GM23338 (cell line): ENCODE measurements around the gene SMYD3. TPM values are rescaled to one million over a fixed set of nuclear protein-coding genes. Genes with fewer than 3 reads are reported as not detected.

Source experiments
- ATAC-seq: fragments of 200-7000 bp; cut with Tn5 transposase; 3 replicates; pipeline ENCODE4 v1.9.1; 2020
- DNase-seq: peaks from one replicate; pipeline ENCODE4 v3.0.0-alpha.2; 2015; ENCODE audit warnings: low spot score
- H2AFZ ChIP-seq: fragments of 200-600 bp; sonication (generic); 2 replicates; pipeline ENCODE4 v1.8.0; 2016; ENCODE audit warnings: antibody characterized with exemption, mild to moderate bottlenecking, moderate library complexity
- H3F3A ChIP-seq: fragments of 200-600 bp; sonication (generic); replicated peaks from 2 replicates; pipeline ENCODE4 v1.8.0; 2017; ENCODE audit warnings: antibody characterized with exemption, mixed run types, low read depth
- H3K27ac ChIP-seq: fragments of 200-600 bp; sonication (generic); 2 replicates; pipeline ENCODE4 v1.6.1; 2016; ENCODE audit warnings: low read depth
- H3K27me3 ChIP-seq: fragments of 200-600 bp; sonication (generic); 2 replicates; pipeline ENCODE4 v1.8.0; 2016; ENCODE audit warnings: mild to moderate bottlenecking, mixed run types, moderate library complexity; ENCODE audit not compliant: insufficient read depth
- H3K36me3 ChIP-seq: fragments of 200-600 bp; sonication (generic); 2 replicates; pipeline ENCODE4 v1.8.0; 2016; ENCODE audit warnings: mild to moderate bottlenecking; ENCODE audit not compliant: insufficient read depth
- H3K4me1 ChIP-seq: fragments of 200-600 bp; sonication (generic); 2 replicates; pipeline ENCODE4 v1.8.0; 2016; ENCODE audit warnings: mild to moderate bottlenecking, moderate library complexity; ENCODE audit not compliant: insufficient read depth
- H3K4me2 ChIP-seq: fragments of 200-600 bp; sonication (generic); 2 replicates; pipeline ENCODE4 v1.7.1; 2017; ENCODE audit warnings: mixed run types
- H3K4me3 ChIP-seq: fragments of 200-600 bp; sonication (generic); 2 replicates; pipeline ENCODE4 v1.6.1; 2016; ENCODE audit warnings: mixed run types
- H3K79me2 ChIP-seq: fragments of 200-600 bp; sonication (generic); replicated peaks from 2 replicates; pipeline ENCODE4 v1.8.0; 2017; ENCODE audit warnings: mild to moderate bottlenecking; ENCODE audit not compliant: insufficient read depth
- H3K9me2 ChIP-seq: fragments of 200-600 bp; sonication (generic); 2 replicates; pipeline ENCODE4 v1.8.0; 2017; ENCODE audit not compliant: insufficient read depth
- H4K20me1 ChIP-seq: fragments of 200-600 bp; sonication (generic); replicated peaks from 2 replicates; pipeline ENCODE4 v1.8.0; 2017; ENCODE audit warnings: mild to moderate bottlenecking; ENCODE audit not compliant: insufficient read depth
- H3K27ac Mint-ChIP-seq: 2 replicates; pipeline ENCODE4 v1.8.0; 2020; ENCODE audit warnings: inconsistent platforms, mild to moderate bottlenecking, moderate library complexity, mixed read lengths
- H3K27me3 Mint-ChIP-seq: 3 replicates; pipeline ENCODE4 v1.8.0; 2022; ENCODE audit warnings: low read depth, mild to moderate bottlenecking, moderate library complexity, mixed read lengths, inconsistent platforms; ENCODE audit not compliant: insufficient read depth, poor library complexity
- H3K36me3 Mint-ChIP-seq: 3 replicates; pipeline ENCODE4 v1.8.0; 2021; ENCODE audit warnings: low read depth, mild to moderate bottlenecking, inconsistent platforms, moderate library complexity, mixed read lengths
- H3K4me1 Mint-ChIP-seq: 3 replicates; pipeline ENCODE4 v1.8.0; 2020; ENCODE audit warnings: mild to moderate bottlenecking, inconsistent platforms, mixed read lengths
- H3K4me3 Mint-ChIP-seq: 3 replicates; pipeline ENCODE4 v1.8.0; 2021; ENCODE audit warnings: moderate library complexity, mild to moderate bottlenecking, inconsistent platforms, mixed read lengths
- H3K9me3 Mint-ChIP-seq: 3 replicates; pipeline ENCODE4 v1.8.0; 2020; ENCODE audit warnings: moderate library complexity, mild to moderate bottlenecking, inconsistent platforms, mixed read lengths
- CREB1 ChIP-seq: fragments of 250-450 bp; sonication (Bioruptor Pico); IDR thresholded peaks from 2 replicates; pipeline ENCODE4 v1.5.0; 2020; ENCODE audit warnings: low read depth, mild to moderate bottlenecking, moderate library complexity
- CTCF ChIP-seq, 2 experiments: fragments of 200-600 bp in 1 of 2; sonication (generic) in 1 of 2; conservative IDR thresholded peaks; 2 replicates each; pipeline versions ENCODE4 v1.5.1 to v1.6.1; 2016 to 2017; ENCODE audit warnings: antibody characterized with exemption in 2 of 2, low read depth in 2 of 2, mild to moderate bottlenecking in 2 of 2, moderate library complexity in 1 of 2
- EZH2 ChIP-seq: fragments of 200-600 bp; sonication (generic); IDR thresholded peaks from one replicate; pipeline ENCODE4 v1.8.0; 2017; ENCODE audit warnings: antibody characterized with exemption, mild to moderate bottlenecking, low read depth; ENCODE audit not compliant: unreplicated experiment
- EZH2phosphoT487 ChIP-seq: fragments of 200-600 bp; sonication (generic); IDR thresholded peaks from one replicate; pipeline ENCODE4 v1.8.1; 2018; ENCODE audit warnings: antibody characterized with exemption; ENCODE audit not compliant: unreplicated experiment
- JUNB ChIP-seq: IDR thresholded peaks from one replicate; pipeline ENCODE4 v1.6.1; 2016; ENCODE audit warnings: antibody characterized with exemption; ENCODE audit not compliant: unreplicated experiment
- NANOG ChIP-seq: IDR thresholded peaks from 2 replicates; pipeline ENCODE4 v1.6.1; 2016; ENCODE audit warnings: antibody characterized with exemption, borderline replicate concordance
- POLR2AphosphoS5 ChIP-seq: IDR thresholded peaks from 2 replicates; pipeline ENCODE4 v1.6.1; 2016; ENCODE audit warnings: antibody characterized with exemption, low read depth
- REST ChIP-seq: IDR thresholded peaks from one replicate; pipeline ENCODE4 v1.6.1; 2018; ENCODE audit warnings: antibody characterized with exemption; ENCODE audit not compliant: unreplicated experiment
- STAT1 ChIP-seq: IDR thresholded peaks from one replicate; pipeline ENCODE4 v1.6.1; 2016; ENCODE audit warnings: antibody characterized with exemption; ENCODE audit not compliant: unreplicated experiment
- ZNF114 ChIP-seq: fragments of 250-450 bp; sonication (Bioruptor Pico); IDR thresholded peaks from 2 replicates; pipeline ENCODE4 v1.5.0; 2020; ENCODE audit warnings: mild to moderate bottlenecking, moderate library complexity
- ZNF331 ChIP-seq: fragments of 250-450 bp; sonication (Bioruptor Pico); IDR thresholded peaks from 2 replicates; pipeline ENCODE4 v1.5.0; 2020; ENCODE audit warnings: low read depth, mild to moderate bottlenecking, moderate library complexity
- polyA plus RNA-seq: library from polyadenylated mRNA; unstranded; fragments of >200 nt; fragmentation: Nextera tagmentation; extraction: Ambion mirVana; gene quantifications from 2 replicates; pipeline ENCODE4 v1.2.1, GENCODE V29; 2016
- total RNA-seq: library from RNA; depleted of rRNA; stranded (reverse); fragments of >200 nt; shearing (Covaris generic); gene quantifications from 2 replicates; pipeline ENCODE4 v1.2.3, GENCODE V29; 2014
- TF ChIP-seq, protein P1 (sequence below): IDR thresholded peaks from 2 replicates; pipeline ENCODE4 v1.6.1; 2016; ENCODE audit warnings: antibody characterized with exemption
- TF ChIP-seq, protein P2 (sequence below): fragments of 250-450 bp; sonication (Bioruptor Pico); IDR thresholded peaks from 2 replicates; pipeline ENCODE4 v1.5.0; 2020; ENCODE audit warnings: mild to moderate bottlenecking, moderate library complexity

SMYD3 gene
- total and polyA plus RNA-seq, 2 experiments from 2014 or later, result 31.8 to 34.4 TPM

GRCh38 chr1:246434335-246434734 is 72.7 kb downstream of the SMYD3 start:
- TF ChIP-seq, protein P1, sequence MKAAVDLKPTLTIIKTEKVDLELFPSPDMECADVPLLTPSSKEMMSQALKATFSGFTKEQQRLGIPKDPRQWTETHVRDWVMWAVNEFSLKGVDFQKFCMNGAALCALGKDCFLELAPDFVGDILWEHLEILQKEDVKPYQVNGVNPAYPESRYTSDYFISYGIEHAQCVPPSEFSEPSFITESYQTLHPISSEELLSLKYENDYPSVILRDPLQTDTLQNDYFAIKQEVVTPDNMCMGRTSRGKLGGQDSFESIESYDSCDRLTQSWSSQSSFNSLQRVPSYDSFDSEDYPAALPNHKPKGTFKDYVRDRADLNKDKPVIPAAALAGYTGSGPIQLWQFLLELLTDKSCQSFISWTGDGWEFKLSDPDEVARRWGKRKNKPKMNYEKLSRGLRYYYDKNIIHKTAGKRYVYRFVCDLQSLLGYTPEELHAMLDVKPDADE, result no peak
- no peak for TF ChIP-seq CREB1 (CRISPR knock-in tag)
- TF ChIP-seq, protein P2, sequence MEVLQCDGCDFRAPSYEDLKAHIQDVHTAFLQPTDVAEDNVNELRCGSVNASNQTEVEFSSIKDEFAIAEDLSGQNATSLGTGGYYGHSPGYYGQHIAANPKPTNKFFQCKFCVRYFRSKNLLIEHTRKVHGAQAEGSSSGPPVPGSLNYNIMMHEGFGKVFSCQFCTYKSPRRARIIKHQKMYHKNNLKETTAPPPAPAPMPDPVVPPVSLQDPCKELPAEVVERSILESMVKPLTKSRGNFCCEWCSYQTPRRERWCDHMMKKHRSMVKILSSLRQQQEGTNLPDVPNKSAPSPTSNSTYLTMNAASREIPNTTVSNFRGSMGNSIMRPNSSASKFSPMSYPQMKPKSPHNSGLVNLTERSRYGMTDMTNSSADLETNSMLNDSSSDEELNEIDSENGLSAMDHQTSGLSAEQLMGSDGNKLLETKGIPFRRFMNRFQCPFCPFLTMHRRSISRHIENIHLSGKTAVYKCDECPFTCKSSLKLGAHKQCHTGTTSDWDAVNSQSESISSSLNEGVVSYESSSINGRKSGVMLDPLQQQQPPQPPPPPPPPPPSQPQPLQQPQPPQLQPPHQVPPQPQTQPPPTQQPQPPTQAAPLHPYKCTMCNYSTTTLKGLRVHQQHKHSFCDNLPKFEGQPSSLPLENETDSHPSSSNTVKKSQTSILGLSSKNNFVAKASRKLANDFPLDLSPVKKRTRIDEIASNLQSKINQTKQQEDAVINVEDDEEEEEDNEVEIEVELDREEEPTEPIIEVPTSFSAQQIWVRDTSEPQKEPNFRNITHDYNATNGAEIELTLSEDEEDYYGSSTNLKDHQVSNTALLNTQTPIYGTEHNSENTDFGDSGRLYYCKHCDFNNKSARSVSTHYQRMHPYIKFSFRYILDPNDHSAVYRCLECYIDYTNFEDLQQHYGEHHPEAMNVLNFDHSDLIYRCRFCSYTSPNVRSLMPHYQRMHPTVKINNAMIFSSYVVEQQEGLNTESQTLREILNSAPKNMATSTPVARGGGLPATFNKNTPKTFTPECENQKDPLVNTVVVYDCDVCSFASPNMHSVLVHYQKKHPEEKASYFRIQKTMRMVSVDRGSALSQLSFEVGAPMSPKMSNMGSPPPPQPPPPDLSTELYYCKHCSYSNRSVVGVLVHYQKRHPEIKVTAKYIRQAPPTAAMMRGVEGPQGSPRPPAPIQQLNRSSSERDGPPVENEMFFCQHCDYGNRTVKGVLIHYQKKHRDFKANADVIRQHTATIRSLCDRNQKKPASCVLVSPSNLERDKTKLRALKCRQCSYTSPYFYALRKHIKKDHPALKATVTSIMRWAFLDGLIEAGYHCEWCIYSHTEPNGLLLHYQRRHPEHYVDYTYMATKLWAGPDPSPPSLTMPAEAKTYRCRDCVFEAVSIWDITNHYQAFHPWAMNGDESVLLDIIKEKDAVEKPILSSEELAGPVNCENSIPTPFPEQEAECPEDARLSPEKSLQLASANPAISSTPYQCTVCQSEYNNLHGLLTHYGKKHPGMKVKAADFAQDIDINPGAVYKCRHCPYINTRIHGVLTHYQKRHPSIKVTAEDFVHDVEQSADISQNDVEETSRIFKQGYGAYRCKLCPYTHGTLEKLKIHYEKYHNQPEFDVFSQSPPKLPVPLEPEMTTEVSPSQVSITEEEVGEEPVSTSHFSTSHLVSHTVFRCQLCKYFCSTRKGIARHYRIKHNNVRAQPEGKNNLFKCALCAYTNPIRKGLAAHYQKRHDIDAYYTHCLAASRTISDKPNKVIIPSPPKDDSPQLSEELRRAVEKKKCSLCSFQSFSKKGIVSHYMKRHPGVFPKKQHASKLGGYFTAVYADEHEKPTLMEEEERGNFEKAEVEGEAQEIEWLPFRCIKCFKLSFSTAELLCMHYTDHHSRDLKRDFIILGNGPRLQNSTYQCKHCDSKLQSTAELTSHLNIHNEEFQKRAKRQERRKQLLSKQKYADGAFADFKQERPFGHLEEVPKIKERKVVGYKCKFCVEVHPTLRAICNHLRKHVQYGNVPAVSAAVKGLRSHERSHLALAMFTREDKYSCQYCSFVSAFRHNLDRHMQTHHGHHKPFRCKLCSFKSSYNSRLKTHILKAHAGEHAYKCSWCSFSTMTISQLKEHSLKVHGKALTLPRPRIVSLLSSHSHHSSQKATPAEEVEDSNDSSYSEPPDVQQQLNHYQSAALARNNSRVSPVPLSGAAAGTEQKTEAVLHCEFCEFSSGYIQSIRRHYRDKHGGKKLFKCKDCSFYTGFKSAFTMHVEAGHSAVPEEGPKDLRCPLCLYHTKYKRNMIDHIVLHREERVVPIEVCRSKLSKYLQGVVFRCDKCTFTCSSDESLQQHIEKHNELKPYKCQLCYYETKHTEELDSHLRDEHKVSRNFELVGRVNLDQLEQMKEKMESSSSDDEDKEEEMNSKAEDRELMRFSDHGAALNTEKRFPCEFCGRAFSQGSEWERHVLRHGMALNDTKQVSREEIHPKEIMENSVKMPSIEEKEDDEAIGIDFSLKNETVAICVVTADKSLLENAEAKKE (CRISPR knock-in tag), result no peak
- no peak for TF ChIP-seq STAT1
- no peak for TF ChIP-seq CTCF (conservative IDR thresholded peaks at IDR 0.05; ENCODE audit: low read depth in 2 of 2)
- TF ChIP-seq NANOG, result no peak
- TF ChIP-seq JUNB, result no peak
- TF ChIP-seq ZNF114 (CRISPR knock-in tag), result no peak
- no peak for TF ChIP-seq EZH2
- TF ChIP-seq ZNF331 (CRISPR knock-in tag), result no peak
- TF ChIP-seq POLR2AphosphoS5, result no peak
- no peak for TF ChIP-seq REST
- no peak for TF ChIP-seq EZH2phosphoT487
- Mint-ChIP-seq H3K9me3 (peaks cover 5% of the 10 kb centered on the region; the same call in 1 of the 3 replicates), H3K27me3 (peaks cover 2% of the 10 kb centered on the region), H3K36me3 (peaks cover 6% of the 10 kb centered on the region; the same call in 2 of the 3 replicates), H3K27ac (no peak overlapping the region), H3K4me1 (peaks cover 42% of the 10 kb centered on the region), H3K4me3 (no peak overlapping the region)
- H3K79me2 ChIP-seq, result peaks cover 13% of the 10 kb centered on the region; the same call in 1 of the 2 replicates
- H3F3A ChIP-seq, result no peaks in the 10 kb centered on the region; the same call in 1 of the 2 replicates
- H3K4me3 ChIP-seq, result no peak overlapping the region
- ATAC-seq (no peak), DNase-seq (no peak)
- no peaks in the 10 kb centered on the region for H3K36me3 ChIP-seq
- no peak overlapping the region for H2AFZ ChIP-seq
- H4K20me1 ChIP-seq, result no peaks in the 10 kb centered on the region
- H3K4me1 ChIP-seq, result peaks cover 24% of the 10 kb centered on the region
- no peaks in the 10 kb centered on the region for H3K27me3 ChIP-seq
- H3K27ac ChIP-seq, result peak overlapping the region; percentile 89
- H3K9me2 ChIP-seq, result no peaks in the 10 kb centered on the region
- 0 out of 2 replicates have a peak overlapping the region, but pooled peaks have one; percentile 5 for H3K4me2 ChIP-seq
